CD4-positive, alpha-beta T cell treated with Interleukin-6 at 100 ng/mL for 8 hours (primary cell): ENCODE data around the gene RCSD1.
A peak's percentile ranks its signal among the peaks of the same experiment; 100 is the strongest.

Experiments
- DNase-seq: peaks from one replicate; pipeline ENCODE4 v3.0.0-alpha.2; 2020; ENCODE audit warnings: mixed read lengths, low spot score

RCSD1 gene

GRCh38 chr1:167617153-167618147 lies 12.6 kb upstream of the RCSD1 start:
- peak; percentile 45 for DNase-seq

DNA sequence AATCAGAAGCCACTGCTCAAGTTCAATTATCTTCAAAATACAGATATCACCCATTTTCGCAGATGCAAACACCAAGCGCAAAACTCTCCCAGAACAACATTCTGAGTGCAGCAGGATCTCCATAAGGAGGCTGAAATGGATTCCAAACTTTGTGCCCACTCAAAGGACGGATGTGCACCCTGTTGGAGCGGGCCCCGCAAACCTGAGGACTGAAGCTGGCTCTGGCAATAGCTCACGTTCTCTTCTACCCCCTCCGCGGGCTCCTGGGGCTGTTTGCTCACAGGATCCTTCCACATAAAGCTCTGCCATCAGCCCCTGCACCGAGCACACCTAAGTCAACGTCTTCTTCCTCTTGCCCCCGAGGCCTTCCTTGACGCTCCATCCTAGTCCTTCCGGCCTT lies 11.7 kb upstream of the RCSD1 start:
- no peak for DNase-seq

GRCh38 chr1:167618789-167619188 lies 11.2 kb upstream of the RCSD1 start:
- DNase-seq: no peak

GRCh38 chr1:167620002-167620401 lies 10.0 kb upstream of the RCSD1 start:
- no peak for DNase-seq

DNA sequence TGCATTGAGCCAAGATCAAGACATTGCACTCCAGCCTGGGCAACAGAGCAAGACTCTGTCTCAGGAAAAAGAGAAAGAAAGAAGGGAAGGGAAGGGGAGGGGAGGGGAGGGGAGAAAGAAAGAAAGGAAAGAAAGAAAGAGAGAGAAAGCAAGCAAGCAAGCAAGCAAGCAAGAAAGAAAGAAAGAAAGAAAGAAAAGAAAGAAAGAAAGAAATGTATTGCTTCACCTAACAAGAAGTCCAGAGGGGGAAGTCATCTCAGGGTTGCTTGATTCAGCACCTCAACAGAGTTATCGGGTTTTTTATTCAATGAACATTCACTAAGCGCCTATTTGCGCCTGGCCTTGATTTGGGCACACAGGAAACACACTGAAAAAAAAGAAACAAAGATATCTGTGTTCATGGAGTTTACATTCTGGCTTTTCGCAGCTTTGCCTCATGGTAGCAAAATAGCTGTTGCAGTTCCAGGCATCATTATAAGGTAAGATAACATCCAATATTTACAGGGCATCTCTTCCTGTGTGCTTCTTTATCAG lies 8.2 kb upstream of the RCSD1 start:
- peak; percentile 22 for DNase-seq

GRCh38 chr1:167623951-167624350 lies 6.1 kb upstream of the RCSD1 start:
- DNase-seq: no peak

- DNase-seq: no peak
These were observed 4.8 kb upstream of the RCSD1 start for GRCh38 chr1:167625040-167625823.

GRCh38 chr1:167627615-167627864 lies 2.5 kb upstream of the RCSD1 start:
- no peak for DNase-seq

DNA sequence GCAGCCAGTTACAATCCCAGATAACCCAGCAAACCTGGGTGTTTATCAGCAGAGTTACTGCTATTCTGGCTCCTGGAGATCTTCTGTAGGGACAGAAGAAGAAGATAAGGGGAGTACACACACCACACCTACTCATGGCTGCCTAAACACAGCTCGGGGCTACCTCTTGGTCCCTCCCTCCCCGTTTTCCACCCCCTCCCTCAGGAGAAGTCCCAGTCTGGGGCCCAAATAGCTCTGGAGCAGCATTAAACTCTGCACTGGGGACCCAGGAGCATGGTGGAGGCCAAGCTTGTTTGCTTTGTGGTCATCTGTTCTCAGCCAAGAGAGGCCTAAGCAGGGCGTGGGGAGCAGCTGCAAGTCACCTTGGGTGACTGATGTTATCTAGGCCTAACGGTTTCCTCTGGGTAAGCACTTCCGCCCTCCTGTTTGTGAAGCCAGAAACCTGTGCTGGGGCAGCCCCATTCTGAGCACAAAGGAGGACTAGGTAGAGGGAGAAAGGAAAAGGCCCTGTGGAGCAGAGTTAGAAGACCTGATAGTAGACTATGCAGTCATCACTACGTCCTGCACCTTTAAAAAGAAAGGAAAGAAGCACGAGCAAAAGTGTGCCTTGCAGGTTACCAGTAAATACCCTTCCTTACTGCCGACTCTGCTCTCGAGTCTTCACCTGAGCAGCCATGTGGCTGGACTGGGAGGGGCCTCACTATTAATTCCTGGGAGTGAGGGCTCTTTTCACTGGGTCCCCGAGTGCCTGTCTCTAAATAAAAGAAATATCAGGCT lies 2.0 kb upstream of the RCSD1 start:
- DNase-seq: peak; percentile 86

- DNase-seq: no peak
These were observed 1.1 kb upstream of the RCSD1 start for GRCh38 chr1:167628741-167629515.

DNA sequence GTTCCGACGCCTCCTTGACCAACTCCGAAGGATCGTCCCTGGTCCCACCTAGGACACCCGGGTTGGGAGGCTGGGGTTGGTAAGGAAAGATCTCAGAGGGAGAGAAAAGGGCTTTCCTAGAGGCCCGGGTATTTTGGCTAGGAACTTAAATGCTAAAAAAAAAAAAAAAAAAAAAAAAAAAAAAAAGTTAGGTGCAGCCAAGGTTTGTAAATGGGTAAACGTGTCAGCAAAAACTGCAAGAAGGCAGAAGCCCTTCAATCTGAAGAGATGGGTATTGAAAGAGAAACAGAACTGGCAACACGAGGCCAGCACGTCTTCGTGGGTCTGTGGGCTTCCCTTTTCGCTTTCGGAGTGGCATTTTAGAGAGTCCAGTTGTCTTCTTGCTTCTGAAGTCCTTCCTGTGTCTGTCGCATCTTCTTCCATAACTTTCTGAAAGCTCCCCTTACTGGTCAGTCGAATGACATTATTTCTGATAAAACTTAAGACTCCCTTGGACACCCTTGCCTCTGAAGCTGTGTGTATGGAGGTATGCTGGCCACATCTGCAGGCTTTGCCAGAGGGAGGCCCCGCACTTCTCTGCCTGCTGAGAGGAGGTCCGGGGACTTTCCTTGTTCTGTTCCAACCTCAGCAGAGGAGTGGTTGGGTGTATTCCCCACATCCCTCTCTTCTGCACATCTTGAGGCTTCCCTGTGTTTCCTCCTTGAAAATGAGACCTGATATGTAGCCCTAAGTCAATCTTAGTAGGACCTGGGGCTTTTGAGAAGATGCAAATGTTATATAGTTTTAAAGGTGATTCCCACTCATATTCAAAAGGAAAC lies 745 bp downstream of the RCSD1 start:
- DNase-seq: peak; percentile 35

GRCh38 chr1:167631386-167631935 lies 1.4 kb downstream of the RCSD1 start:
- DNase-seq: no peak

GRCh38 chr1:167631936-167632614 lies 2.0 kb downstream of the RCSD1 start:
- DNase-seq: peak; percentile 51

- DNase-seq: no peak
These were observed 3.4 kb downstream of the RCSD1 start for GRCh38 chr1:167633258-167633944.

- DNase-seq: no peak
These were observed 4.4 kb downstream of the RCSD1 start for GRCh38 chr1:167634435-167634834.

DNA sequence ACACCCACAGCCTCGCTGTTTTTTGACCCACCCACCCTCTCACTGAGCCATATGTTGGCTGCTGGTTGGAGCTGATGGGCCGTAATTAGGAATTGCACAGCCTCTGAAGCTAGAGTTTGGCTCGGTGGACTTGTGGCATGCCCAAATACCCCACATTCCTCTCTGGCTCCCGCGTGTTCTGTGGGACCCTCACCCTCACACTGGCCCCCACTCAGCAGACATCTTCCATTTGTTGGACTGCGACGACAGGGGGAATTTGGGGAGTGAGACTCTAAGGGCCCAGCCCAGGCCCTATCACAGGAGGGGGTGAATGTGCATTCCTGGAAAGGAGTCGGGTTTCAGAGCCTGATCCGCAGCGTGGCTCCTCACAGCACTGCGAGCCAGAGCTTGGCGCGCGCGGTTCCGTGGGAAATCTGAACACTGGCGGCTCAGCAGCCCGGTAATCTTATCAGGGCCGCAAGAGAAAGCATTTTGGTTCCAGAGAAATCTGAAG lies 5.2 kb downstream of the RCSD1 start:
- no peak for DNase-seq

GRCh38 chr1:167635941-167636340 lies 5.9 kb downstream of the RCSD1 start:
- DNase-seq: no peak

GRCh38 chr1:167638064-167638463 lies 8.0 kb downstream of the RCSD1 start:
- DNase-seq: no peak

GRCh38 chr1:167640051-167640450 lies 10.0 kb downstream of the RCSD1 start:
- DNase-seq: no peak
